Lower leg skin (tissue), 3 donors: Measurements from ENCODE around the gene NTHL1.

Source experiments
- CTCF ChIP-seq, 3 donors: fragments of 450-650 bp; IDR thresholded peaks; one replicate each; pipeline ENCODE4 v1.5.1; 2016; ENCODE audit warnings: antibody characterized with exemption in 3 of 3, mild to moderate bottlenecking in 3 of 3, moderate library complexity in 2 of 3
- POLR2A ChIP-seq, 2 donors: fragments of 450-650 bp; IDR thresholded peaks; one replicate each; pipeline ENCODE4 v1.6.1; 2016 to 2017; ENCODE audit warnings: antibody characterized with exemption in 2 of 2, mild to moderate bottlenecking in 1 of 2, moderate library complexity in 1 of 2

- TF ChIP-seq POLR2A (IDR thresholded peaks at IDR 0.05) (no peak), CTCF (IDR thresholded peaks at IDR 0.05) (no peak)
These were observed 18.3 kb downstream of the NTHL1 start for GRCh38 chr16:2029350-2029749.
